Prostate gland (tissue), 2 donors: ENCODE data around the gene MGP. TPM values are rescaled to one million over a fixed set of nuclear protein-coding genes. Genes with fewer than 3 reads are reported as not detected.
A peak's percentile ranks its signal among the peaks of the same experiment; 100 is the strongest.

Experiments used
- DNase-seq: peaks from one replicate; pipeline ENCODE4 v3.0.0-alpha.2; 2019; ENCODE audit warnings: low spot score
- H3K27ac ChIP-seq, 2 donors: fragments of 200-600 bp; sonication (generic); 2 replicates each; pipeline ENCODE4 v1.5.1; 2017 to 2019
- H3K27me3 ChIP-seq: fragments of 200-600 bp; sonication (generic); replicated peaks from 2 replicates; pipeline ENCODE4 v1.5.1; 2019; ENCODE audit not compliant: insufficient read depth
- H3K36me3 ChIP-seq, 2 donors: fragments of 200-600 bp; sonication (generic); 1 replicate in 1 of 2; 2 replicates in 1 of 2; pipeline versions ENCODE4 v1.5.1 to v1.8.1; 2017 to 2019
- H3K4me1 ChIP-seq: fragments of 200-600 bp; sonication (generic); replicated peaks from 2 replicates; pipeline ENCODE4 v1.5.1; 2019
- H3K4me3 ChIP-seq, 2 donors: fragments of 200-600 bp; sonication (generic); 2 replicates each; pipeline ENCODE4 v1.5.1; 2017 to 2019
- H3K9me3 ChIP-seq: fragments of 200-600 bp; sonication (generic); 2 replicates; pipeline ENCODE4 v1.5.1; 2017
- POLR2A ChIP-seq: fragments of 450-650 bp; IDR thresholded peaks from one replicate; pipeline ENCODE4 v1.6.1; 2016; ENCODE audit warnings: antibody characterized with exemption, mild to moderate bottlenecking
- POLR2AphosphoS5 ChIP-seq: sonication (generic); formaldehyde crosslinking; IDR thresholded peaks from one replicate; pipeline ENCODE4 v1.6.1; 2017; ENCODE audit warnings: antibody characterized with exemption
- WGBS: methylation state at CpG from one replicate; pipeline ENCODE4 v1.1.5; 2018; 5-methylcytosine and 5-hydroxymethylcytosine counted together
- intact Hi-C: fragments of 100-400 bp; cut with DNase I; formaldehyde crosslinking; loops from one replicate; pipeline ENCODE4 v1.14.2; 2022
- total RNA-seq, 2 donors: library from RNA; depleted of rRNA; stranded (reverse); fragments of >200 nt; gene quantifications; one replicate each; pipeline ENCODE4 v1.1.0, GENCODE V29; 2016
- TF ChIP-seq, protein P1 (sequence below), 4 experiments: fragments of 200-600 bp in 2 of 4; fragments of 450-650 bp in 2 of 4; sonication (generic) in 2 of 4; IDR thresholded peaks; 1 replicate in 3 of 4; 2 replicates in 1 of 4; pipeline ENCODE4 v1.5.1; 2016 to 2019; ENCODE audit warnings: antibody characterized with exemption in 4 of 4, mild to moderate bottlenecking in 2 of 4, moderate library complexity in 2 of 4

MGP gene
- total RNA-seq, 2 donors from 2014 or later = 233 to 388 TPM

DNA sequence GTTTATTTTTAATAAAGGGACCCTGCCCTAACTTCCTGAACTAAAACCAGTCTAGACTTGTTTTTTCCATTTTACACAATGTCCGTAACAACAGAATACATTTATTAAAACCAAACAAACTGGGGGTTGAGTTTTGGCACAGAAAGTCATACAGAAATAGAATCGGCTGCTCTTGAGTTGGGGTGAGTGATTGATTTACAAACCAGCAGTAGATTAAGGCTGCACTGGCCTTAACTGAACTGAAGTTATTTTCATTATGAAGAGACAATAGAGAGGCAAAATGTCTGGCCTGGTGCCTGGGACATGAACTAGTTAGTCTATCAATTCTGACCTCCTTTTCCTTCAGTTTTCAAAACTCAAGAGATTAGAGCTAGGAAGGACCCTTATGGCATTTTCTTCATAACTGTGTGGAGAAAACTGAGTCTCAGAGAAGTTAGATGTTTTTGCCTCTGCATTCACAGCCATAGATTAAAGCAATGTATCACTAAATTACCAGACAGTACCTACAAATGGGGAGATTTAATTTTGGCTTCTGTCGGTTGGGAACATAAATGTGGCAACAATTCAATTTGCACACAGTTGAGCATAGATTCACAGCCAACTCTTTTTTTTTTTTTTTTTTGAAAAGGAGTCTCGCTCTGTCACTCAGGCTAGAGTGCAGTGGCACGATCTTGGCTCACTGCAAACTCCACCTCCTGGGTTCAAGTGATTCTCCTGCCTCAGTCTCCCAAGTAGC is 19.8 kb upstream of the MGP start:
- TF ChIP-seq POLR2A = no peak
- TF ChIP-seq, protein P1, sequence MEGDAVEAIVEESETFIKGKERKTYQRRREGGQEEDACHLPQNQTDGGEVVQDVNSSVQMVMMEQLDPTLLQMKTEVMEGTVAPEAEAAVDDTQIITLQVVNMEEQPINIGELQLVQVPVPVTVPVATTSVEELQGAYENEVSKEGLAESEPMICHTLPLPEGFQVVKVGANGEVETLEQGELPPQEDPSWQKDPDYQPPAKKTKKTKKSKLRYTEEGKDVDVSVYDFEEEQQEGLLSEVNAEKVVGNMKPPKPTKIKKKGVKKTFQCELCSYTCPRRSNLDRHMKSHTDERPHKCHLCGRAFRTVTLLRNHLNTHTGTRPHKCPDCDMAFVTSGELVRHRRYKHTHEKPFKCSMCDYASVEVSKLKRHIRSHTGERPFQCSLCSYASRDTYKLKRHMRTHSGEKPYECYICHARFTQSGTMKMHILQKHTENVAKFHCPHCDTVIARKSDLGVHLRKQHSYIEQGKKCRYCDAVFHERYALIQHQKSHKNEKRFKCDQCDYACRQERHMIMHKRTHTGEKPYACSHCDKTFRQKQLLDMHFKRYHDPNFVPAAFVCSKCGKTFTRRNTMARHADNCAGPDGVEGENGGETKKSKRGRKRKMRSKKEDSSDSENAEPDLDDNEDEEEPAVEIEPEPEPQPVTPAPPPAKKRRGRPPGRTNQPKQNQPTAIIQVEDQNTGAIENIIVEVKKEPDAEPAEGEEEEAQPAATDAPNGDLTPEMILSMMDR (IDR thresholded peaks at IDR 0.05) = no peak
- Histone ChIP-seq H3K9me3 (no peaks in the 10 kb centered on the region), H3K36me3 (no peaks in the 10 kb centered on the region), H3K27ac (peak overlapping the region in 1 of 2 donors; percentile 42), H3K27me3 (no peaks in the 10 kb centered on the region), H3K4me1 (no peaks in the 10 kb centered on the region), H3K4me3 (no peak overlapping the region)
- intact Hi-C loops = no loop called here
- WGBS = 29% methylated on average over 5 of the region's 5 CpGs
- DNase-seq = no peak

DNA sequence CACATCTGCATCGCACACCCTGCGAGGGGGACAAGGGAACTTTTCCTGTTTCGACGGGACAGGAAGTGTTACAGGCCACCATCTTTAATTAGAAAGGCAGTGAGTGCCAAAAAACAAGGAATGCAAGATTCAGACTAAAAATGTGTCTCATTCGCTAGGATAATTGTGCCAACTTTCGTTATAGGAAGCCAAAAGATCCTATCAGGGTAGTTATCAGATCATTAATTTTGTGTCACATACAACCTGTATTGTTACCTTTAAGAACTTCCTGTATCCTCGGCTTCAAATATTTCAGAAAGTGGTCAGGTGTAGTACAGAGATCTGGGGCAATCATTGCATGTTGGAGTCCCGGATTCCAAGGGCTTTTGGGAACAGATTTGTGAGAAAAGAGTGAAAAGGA is 19.2 kb upstream of the MGP start:
- H3K4me1 ChIP-seq = no peaks in the 10 kb centered on the region
- no peaks in the 10 kb centered on the region for H3K27me3 ChIP-seq
- no peak for DNase-seq
- 49% methylated on average over 8 of the region's 8 CpGs for WGBS
- H3K4me3 ChIP-seq = no peak overlapping the region
- H3K27ac ChIP-seq = peak overlapping the region in 1 of 2 donors; percentile 42
- intact Hi-C loops = no loop called here
- TF ChIP-seq, protein P1 (IDR thresholded peaks at IDR 0.05) = no peak
- TF ChIP-seq POLR2AphosphoS5 (no peak), POLR2A (no peak)
- H3K36me3 ChIP-seq = no peaks in the 10 kb centered on the region
- H3K9me3 ChIP-seq = no peaks in the 10 kb centered on the region

DNA sequence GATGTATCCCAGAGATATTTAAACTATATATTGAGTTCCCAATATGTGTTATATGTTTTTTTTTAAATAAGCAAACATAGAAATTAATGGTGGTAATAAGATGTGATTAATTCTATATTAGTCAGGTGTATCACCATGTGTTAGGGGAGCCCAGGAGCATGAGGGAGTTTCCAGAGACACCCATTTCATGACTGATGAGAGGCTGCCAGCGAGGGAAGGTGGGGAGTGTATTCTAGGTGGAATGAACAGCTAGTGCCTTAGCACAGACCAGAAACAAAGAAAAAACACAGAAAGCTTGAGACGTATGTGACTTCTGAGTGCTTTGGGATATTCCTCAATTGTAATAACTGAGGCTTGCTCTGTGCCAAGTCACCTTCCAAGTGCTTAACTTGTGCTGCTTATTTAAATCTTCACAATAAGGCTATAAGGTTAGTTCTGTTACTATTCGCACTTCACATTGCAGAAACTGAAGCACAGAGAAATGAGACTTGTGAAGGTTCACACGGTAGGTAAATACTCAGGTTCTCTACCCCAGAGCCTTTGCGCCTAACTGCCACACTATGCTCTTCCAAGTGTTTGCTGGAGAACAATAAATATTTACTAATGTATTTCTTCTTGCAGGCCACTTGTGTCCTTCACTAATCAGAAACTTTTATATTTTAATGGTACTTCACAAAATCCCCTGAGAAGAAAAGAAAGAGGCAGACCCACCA is 17.9 kb upstream of the MGP start:
- no peak overlapping the region for H3K27ac ChIP-seq

DNA sequence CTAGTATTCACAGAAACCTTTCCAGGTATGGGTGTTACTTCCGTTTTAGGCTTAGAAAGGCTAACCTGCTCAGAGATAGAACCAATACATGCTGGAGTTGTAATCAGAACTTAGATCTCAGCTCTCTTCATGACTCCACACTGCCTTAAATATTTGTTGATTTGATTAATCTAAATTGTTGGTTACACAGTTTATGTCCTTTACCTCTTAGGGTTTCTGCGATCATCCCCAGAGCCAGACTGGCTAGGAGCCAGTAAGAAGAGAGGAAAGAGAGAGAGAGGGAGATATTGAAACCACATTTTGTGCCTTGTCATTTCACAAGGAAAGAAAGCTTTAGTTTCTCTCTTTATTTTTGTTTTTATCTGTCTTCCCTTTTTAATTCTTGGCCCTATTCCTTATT is 16.8 kb upstream of the MGP start:
- TF ChIP-seq, protein P1 (IDR thresholded peaks at IDR 0.05) = no peak
- no peak for TF ChIP-seq POLR2A
- Histone ChIP-seq H3K36me3 (no peaks in the 10 kb centered on the region), H3K27ac (no peak overlapping the region), H3K4me3 (no peak overlapping the region), H3K9me3 (no peaks in the 10 kb centered on the region), H3K27me3 (no peaks in the 10 kb centered on the region), H3K4me1 (no peaks in the 10 kb centered on the region)
- no peak for DNase-seq
- 34% methylated on average over 2 of the region's 2 CpGs for WGBS
- intact Hi-C loops = no loop called here

More for the DNA sequence above, 17.9 kb upstream of the MGP start:
- no peak for TF ChIP-seq POLR2A
- no peak for TF ChIP-seq POLR2AphosphoS5
- TF ChIP-seq, protein P1 (IDR thresholded peaks at IDR 0.05) = no peak
- H3K9me3 ChIP-seq = no peaks in the 10 kb centered on the region
- H3K4me3 ChIP-seq = no peak overlapping the region
- no peaks in the 10 kb centered on the region for H3K4me1 ChIP-seq
- 85% methylated on average over 5 of the region's 5 CpGs for WGBS
- no peaks in the 10 kb centered on the region for H3K36me3 ChIP-seq
- H3K27me3 ChIP-seq = no peaks in the 10 kb centered on the region
- intact Hi-C loops = no loop called here
- no peak for DNase-seq

DNA sequence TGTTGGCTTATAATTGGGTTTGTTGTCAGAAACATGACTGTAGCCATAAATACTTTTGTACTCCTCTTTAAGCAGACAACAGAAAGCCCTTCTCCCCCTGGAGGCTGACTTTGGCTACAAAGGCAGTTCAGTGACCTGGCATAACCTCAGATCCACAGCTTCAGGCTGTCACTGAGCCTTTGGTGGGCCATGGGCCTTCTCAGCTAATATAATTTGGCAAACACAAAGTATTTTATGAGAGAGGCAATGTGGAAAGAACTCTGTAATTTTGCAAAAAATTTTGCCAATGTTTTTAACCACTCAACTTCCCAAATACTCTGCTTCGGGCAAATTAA is 15.5 kb upstream of the MGP start:
- intact Hi-C loops = no loop called here
- H3K36me3 ChIP-seq = no peaks in the 10 kb centered on the region
- H3K9me3 ChIP-seq = no peaks in the 10 kb centered on the region
- 97% methylated on average over 1 of the region's 1 CpG for WGBS
- H3K4me1 ChIP-seq = no peaks in the 10 kb centered on the region
- no peak for DNase-seq
- H3K27ac ChIP-seq = no peak overlapping the region
- H3K4me3 ChIP-seq = no peak overlapping the region
- TF ChIP-seq POLR2AphosphoS5 = no peak
- TF ChIP-seq, protein P1 (IDR thresholded peaks at IDR 0.05) = no peak
- no peak for TF ChIP-seq POLR2A
- H3K27me3 ChIP-seq = no peaks in the 10 kb centered on the region
